Liver (tissue), 9 donors: Measurements from ENCODE around the gene LRRN4CL. TPM values are rescaled to one million over a fixed set of nuclear protein-coding genes. Genes with fewer than 3 reads are reported as not detected.
A peak's percentile ranks its signal among the peaks of the same experiment; 100 is the strongest.
"Not testable (repeated sequence)": the region's sequence is repeated elsewhere in the genome, so short reads cannot be mapped to it uniquely, and the experiment has no call there.

ENCODE experiments used
- DNase-seq: peaks from one replicate; pipeline ENCODE4 v3.0.0-alpha.2; 2017; ENCODE audit warnings: low spot score
- H3K27ac ChIP-seq, 2 donors: one replicate each; pipeline ENCODE4 v1.7.0; 2013; ENCODE audit warnings: inconsistent platforms in 2 of 2, low read length in 2 of 2, control low read depth in 1 of 2, low read depth in 1 of 2, mild to moderate bottlenecking in 1 of 2
- H3K27me3 ChIP-seq, 4 donors: one replicate each; pipeline versions ENCODE4 v1.6.1 to v1.7.0; 2013; ENCODE audit warnings: low read length in 3 of 4, inconsistent platforms in 1 of 4, mild to moderate bottlenecking in 1 of 4, moderate library complexity in 1 of 4; ENCODE audit not compliant: control insufficient read depth in 4 of 4, insufficient read depth in 4 of 4
- H3K36me3 ChIP-seq, 4 donors: one replicate each; pipeline versions ENCODE4 v1.6.1 to v1.7.0; 2013; ENCODE audit warnings: low read length in 3 of 4, mild to moderate bottlenecking in 3 of 4, low read depth in 1 of 4, moderate library complexity in 1 of 4; ENCODE audit not compliant: control insufficient read depth in 4 of 4, insufficient read depth in 3 of 4
- H3K4me1 ChIP-seq, 4 donors: one replicate each; pipeline versions ENCODE4 v1.6.1 to v1.7.0; 2013; ENCODE audit warnings: low read length in 3 of 4, mild to moderate bottlenecking in 3 of 4, moderate library complexity in 1 of 4; ENCODE audit not compliant: control insufficient read depth in 4 of 4, insufficient read depth in 4 of 4
- H3K4me3 ChIP-seq, 3 donors: one replicate each; pipeline versions ENCODE4 v1.6.1 to v1.7.0; 2013; ENCODE audit warnings: low read length in 3 of 3, control low read depth in 1 of 3, low read depth in 1 of 3, mild to moderate bottlenecking in 1 of 3
- H3K9ac ChIP-seq, 2 donors: one replicate each; pipeline ENCODE4 v1.7.0; 2013; ENCODE audit warnings: low read length in 2 of 2, mild to moderate bottlenecking in 2 of 2, moderate library complexity in 2 of 2, control low read depth in 1 of 2, low read depth in 1 of 2
- H3K9me3 ChIP-seq, 4 donors: one replicate each; pipeline versions ENCODE4 v1.6.1 to v1.7.0; 2013; ENCODE audit warnings: low read length in 3 of 4; ENCODE audit not compliant: control insufficient read depth in 4 of 4
- FOXA1 ChIP-seq: IDR thresholded peaks from 2 replicates; pipeline ENCODE4 v1.6.1; 2016; ENCODE audit warnings: antibody characterized with exemption
- GABPA ChIP-seq, 2 donors: IDR thresholded peaks in 1 of 2; conservative IDR thresholded peaks in 1 of 2; 2 replicates each; pipeline ENCODE4 v1.6.1; 2016; ENCODE audit warnings: antibody characterized with exemption in 2 of 2, mild to moderate bottlenecking in 1 of 2, moderate library complexity in 1 of 2
- HNF4A ChIP-seq, 2 donors: conservative IDR thresholded peaks; 2 replicates each; pipeline ENCODE4 v1.6.1; 2016; ENCODE audit warnings: antibody characterized with exemption in 2 of 2, mild to moderate bottlenecking in 2 of 2
- JUND ChIP-seq, 2 donors: IDR thresholded peaks; 2 replicates each; pipeline ENCODE4 v1.6.1; 2016; ENCODE audit warnings: antibody characterized with exemption in 2 of 2
- NR2F2 ChIP-seq: IDR thresholded peaks from 2 replicates; pipeline ENCODE4 v1.6.1; 2016; ENCODE audit warnings: antibody characterized with exemption
- RAD21 ChIP-seq, 2 donors: IDR thresholded peaks; 2 replicates each; pipeline ENCODE4 v1.6.1; 2016; ENCODE audit warnings: antibody characterized with exemption in 2 of 2, mild to moderate bottlenecking in 2 of 2
- RXRA ChIP-seq, 2 donors: IDR thresholded peaks; 2 replicates each; pipeline ENCODE4 v1.6.1; 2017 to 2018; ENCODE audit warnings: antibody characterized with exemption in 2 of 2, mild to moderate bottlenecking in 1 of 2
- SP1 ChIP-seq: IDR thresholded peaks from 2 replicates; pipeline ENCODE4 v1.6.1; 2018; ENCODE audit warnings: antibody characterized with exemption, mild to moderate bottlenecking
- YY1 ChIP-seq: IDR thresholded peaks from 2 replicates; pipeline ENCODE4 v1.6.1; 2016; ENCODE audit warnings: antibody characterized with exemption, mild to moderate bottlenecking
- WGBS: extraction: QIAGEN DNeasy Blood & Tissue Kit; methylation state at CpG from one replicate; pipeline ENCODE4 v1.1.7; 2013; 5-methylcytosine and 5-hydroxymethylcytosine counted together
- polyA plus RNA-seq, 2 donors: library from polyadenylated mRNA; stranded (reverse) in 1 of 2; unstranded in 1 of 2; fragments of 200-250 nt in 1 of 2; fragments of >200 nt in 1 of 2; fragmentation: Nextera tagmentation in 1 of 2; extraction: Ambion mirVana in 1 of 2; gene quantifications; one replicate each; pipeline versions ENCODE4 v1.2.1 to v1.2.3, GENCODE V29; 2013 to 2015
- total RNA-seq, 2 donors: library from RNA; depleted of rRNA; stranded (reverse); fragments of >200 nt; gene quantifications; one replicate each; pipeline ENCODE4 v1.2.3, GENCODE V29; 2014
- TF ChIP-seq, protein P1 (sequence below): IDR thresholded peaks from 2 replicates; pipeline ENCODE4 v1.6.1; 2016; ENCODE audit warnings: antibody characterized with exemption
- TF ChIP-seq, protein P2 (sequence below): IDR thresholded peaks from 2 replicates; pipeline ENCODE4 v1.6.1; 2016; ENCODE audit warnings: antibody characterized with exemption
- TF ChIP-seq, protein P3 (sequence below): IDR thresholded peaks from 2 replicates; pipeline ENCODE4 v1.6.1; 2016; ENCODE audit warnings: antibody characterized with exemption, mild to moderate bottlenecking
- donor health status: healthy.
- donor health status: healthy.
- donor health status: healthy.
- donor health status: healthy.
- donor health status: healthy.

Gene LRRN4CL
- total and polyA plus RNA-seq, 4 donors: 0.06 to 0.08 TPM; not detected in 2

DNA sequence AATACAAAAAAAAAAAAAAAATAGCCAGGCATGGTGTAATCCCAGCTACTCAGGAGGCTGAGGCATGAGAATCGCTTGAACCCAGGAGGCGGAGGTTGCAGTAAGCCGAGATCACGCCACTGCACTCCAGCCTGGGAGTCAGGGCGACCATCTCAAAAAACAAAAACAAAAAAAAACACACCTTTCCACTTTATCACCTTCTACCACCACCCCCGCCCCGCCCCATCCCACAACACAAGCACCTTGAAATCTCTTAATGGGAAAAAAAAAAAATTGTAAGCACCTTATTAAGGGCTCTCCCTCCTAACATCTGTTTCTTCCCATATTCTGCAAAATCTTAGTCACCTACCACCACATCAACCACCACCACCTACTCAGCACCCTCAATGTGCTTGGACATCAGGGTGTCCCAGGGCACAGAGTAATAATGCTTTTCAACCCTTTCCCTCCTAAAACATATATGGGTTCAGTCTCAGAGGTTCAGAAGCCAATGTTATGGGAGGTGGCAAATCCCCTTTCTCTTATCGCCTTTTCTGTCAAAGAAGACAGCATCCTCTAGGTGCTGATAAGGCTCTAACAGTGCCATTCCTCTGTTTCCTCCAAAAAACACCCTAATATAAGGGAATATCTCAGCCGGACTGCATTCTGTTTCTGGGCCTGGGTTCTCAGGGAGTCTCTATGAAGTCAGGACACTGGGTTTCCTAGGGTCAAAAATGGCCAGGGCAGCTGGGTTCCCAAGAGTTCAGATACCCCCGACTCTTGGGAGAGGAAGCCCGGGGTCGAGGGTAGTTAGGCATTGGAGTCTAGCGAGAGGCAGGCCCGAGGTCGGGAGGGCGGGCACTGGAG, 36.9 kb downstream of the LRRN4CL start:
- WGBS: 36% methylated on average over 16 of the region's 16 CpGs
- Histone ChIP-seq H3K27me3 (no peaks in the 10 kb centered on the region), H3K4me1 (peaks cover 4 to 24% (median 20%) of the 10 kb centered on the region in 4 donors), H3K9me3 (no peaks in the 10 kb centered on the region), H3K4me3 (peak overlapping the region; percentile 75 to 89 (median 80)), H3K9ac (peak overlapping the region; percentile 51 to 96), H3K36me3 (peaks cover 0 to 12% (median 4%) of the 10 kb centered on the region in 4 donors), H3K27ac (peak overlapping the region; percentile 90 to 92)
- TF ChIP-seq FOXA1 (no peak), RAD21 (IDR thresholded peaks at IDR 0.05) (no peak)
- TF ChIP-seq, protein P1, sequence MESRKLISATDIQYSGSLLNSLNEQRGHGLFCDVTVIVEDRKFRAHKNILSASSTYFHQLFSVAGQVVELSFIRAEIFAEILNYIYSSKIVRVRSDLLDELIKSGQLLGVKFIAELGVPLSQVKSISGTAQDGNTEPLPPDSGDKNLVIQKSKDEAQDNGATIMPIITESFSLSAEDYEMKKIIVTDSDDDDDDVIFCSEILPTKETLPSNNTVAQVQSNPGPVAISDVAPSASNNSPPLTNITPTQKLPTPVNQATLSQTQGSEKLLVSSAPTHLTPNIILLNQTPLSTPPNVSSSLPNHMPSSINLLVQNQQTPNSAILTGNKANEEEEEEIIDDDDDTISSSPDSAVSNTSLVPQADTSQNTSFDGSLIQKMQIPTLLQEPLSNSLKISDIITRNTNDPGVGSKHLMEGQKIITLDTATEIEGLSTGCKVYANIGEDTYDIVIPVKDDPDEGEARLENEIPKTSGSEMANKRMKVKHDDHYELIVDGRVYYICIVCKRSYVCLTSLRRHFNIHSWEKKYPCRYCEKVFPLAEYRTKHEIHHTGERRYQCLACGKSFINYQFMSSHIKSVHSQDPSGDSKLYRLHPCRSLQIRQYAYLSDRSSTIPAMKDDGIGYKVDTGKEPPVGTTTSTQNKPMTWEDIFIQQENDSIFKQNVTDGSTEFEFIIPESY: no peak
- DNase-seq: no peak

DNA sequence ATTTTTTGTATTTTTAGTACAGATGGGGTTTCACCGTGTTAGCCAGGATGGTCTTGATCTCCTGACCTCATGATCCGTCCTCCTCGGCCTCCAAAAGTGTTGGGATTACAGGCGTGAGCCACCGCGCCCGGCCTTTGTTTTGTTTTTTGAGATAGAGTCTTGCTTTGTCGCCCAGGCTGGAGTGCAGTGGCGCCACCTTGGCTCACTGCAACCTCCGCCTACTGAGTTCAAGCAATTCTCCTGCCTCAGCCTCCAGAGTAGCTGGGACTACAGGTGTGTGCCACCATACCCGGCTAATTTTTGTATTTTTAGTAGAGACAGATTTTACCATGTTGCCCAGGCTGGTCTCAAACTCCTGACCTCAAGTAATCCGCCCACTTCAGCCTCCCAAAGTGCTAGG, 39.0 kb downstream of the LRRN4CL start:
- H3K4me1 ChIP-seq: peaks cover 6 to 35% (median 31%) of the 10 kb centered on the region in 4 donors
- not testable (repeated sequence) for H3K9ac ChIP-seq, H3K9me3 ChIP-seq, H3K4me3 ChIP-seq, DNase-seq, H3K27ac ChIP-seq, H3K27me3 ChIP-seq
- peaks cover 0 to 12% (median 4%) of the 10 kb centered on the region in 4 donors for H3K36me3 ChIP-seq
- WGBS: 95% methylated on average over 12 of the region's 12 CpGs

DNA sequence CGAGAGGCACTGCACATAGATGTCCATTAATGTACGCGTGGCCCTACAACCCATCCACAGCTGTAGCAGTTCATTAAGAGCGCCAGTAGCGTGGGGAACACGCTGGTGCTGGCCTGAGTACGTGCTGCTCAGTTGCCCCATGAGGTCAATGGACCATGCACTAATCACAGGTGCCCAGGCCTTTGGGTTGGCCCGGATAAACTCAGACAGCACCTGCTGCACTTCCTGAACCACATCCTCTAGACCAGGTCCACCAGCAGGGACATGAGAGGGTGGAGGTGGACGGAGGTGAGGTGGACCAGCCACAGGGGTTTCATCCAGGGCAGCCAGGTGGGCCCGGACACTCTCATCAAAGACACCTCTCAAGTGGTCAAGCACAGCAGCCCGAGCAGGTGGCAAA, 39.8 kb downstream of the LRRN4CL start:
- no peaks in the 10 kb centered on the region for H3K9me3 ChIP-seq
- no peak overlapping the region for H3K4me3 ChIP-seq
- H3K27ac ChIP-seq: no peak overlapping the region
- no peak overlapping the region for H3K9ac ChIP-seq
- no peak for DNase-seq
- TF ChIP-seq, protein P2, sequence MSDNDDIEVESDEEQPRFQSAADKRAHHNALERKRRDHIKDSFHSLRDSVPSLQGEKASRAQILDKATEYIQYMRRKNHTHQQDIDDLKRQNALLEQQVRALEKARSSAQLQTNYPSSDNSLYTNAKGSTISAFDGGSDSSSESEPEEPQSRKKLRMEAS: no peak
- 88% methylated on average over 11 of the region's 11 CpGs for WGBS
- peaks cover 0 to 12% (median 4%) of the 10 kb centered on the region in 4 donors for H3K36me3 ChIP-seq
- H3K27me3 ChIP-seq: no peaks in the 10 kb centered on the region
- H3K4me1 ChIP-seq: peaks cover 6 to 39% (median 37%) of the 10 kb centered on the region in 4 donors

DNA sequence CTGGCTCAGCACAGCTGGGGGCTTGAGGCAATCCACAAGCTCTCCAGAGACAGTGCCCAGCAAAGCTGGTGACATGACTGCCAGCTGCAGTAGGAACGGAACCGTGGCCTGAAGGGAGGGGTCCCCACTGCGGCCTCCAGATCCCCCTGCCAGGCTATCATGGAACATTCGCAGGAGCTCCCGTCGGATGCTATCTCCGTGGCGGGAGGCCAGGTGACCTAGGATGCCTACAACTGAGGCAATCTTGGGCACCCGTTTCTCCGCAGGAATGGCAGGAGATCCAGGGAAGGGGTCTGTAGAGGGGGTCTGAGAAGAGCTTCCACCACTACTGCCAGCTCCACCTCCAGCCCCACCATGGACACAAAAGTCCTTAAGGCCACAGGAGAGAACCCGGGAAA, 40.4 kb downstream of the LRRN4CL start:
- peaks cover 0 to 12% (median 4%) of the 10 kb centered on the region in 4 donors for H3K36me3 ChIP-seq
- no peak overlapping the region for H3K27ac ChIP-seq
- no peaks in the 10 kb centered on the region for H3K27me3 ChIP-seq
- WGBS: 93% methylated on average over 11 of the region's 11 CpGs
- TF ChIP-seq RAD21 (IDR thresholded peaks at IDR 0.05) (no peak), RXRA (IDR thresholded peaks at IDR 0.05) (no peak), JUND (IDR thresholded peaks at IDR 0.05) (no peak), NR2F2 (no peak), GABPA (IDR thresholded peaks at IDR 0.05 in 1 of 2, conservative IDR thresholded peaks at IDR 0.05 in 1 of 2) (no peak), YY1 (no peak), SP1 (no peak), HNF4A (conservative IDR thresholded peaks at IDR 0.05) (no peak)
- TF ChIP-seq, protein P3, sequence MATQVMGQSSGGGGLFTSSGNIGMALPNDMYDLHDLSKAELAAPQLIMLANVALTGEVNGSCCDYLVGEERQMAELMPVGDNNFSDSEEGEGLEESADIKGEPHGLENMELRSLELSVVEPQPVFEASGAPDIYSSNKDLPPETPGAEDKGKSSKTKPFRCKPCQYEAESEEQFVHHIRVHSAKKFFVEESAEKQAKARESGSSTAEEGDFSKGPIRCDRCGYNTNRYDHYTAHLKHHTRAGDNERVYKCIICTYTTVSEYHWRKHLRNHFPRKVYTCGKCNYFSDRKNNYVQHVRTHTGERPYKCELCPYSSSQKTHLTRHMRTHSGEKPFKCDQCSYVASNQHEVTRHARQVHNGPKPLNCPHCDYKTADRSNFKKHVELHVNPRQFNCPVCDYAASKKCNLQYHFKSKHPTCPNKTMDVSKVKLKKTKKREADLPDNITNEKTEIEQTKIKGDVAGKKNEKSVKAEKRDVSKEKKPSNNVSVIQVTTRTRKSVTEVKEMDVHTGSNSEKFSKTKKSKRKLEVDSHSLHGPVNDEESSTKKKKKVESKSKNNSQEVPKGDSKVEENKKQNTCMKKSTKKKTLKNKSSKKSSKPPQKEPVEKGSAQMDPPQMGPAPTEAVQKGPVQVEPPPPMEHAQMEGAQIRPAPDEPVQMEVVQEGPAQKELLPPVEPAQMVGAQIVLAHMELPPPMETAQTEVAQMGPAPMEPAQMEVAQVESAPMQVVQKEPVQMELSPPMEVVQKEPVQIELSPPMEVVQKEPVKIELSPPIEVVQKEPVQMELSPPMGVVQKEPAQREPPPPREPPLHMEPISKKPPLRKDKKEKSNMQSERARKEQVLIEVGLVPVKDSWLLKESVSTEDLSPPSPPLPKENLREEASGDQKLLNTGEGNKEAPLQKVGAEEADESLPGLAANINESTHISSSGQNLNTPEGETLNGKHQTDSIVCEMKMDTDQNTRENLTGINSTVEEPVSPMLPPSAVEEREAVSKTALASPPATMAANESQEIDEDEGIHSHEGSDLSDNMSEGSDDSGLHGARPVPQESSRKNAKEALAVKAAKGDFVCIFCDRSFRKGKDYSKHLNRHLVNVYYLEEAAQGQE: no peak
- TF ChIP-seq, protein P1: no peak
- no peaks in the 10 kb centered on the region for H3K9me3 ChIP-seq
- no peak overlapping the region for H3K9ac ChIP-seq
- DNase-seq: no peak
- no peak overlapping the region for H3K4me3 ChIP-seq
- peaks cover 6 to 44% (median 38%) of the 10 kb centered on the region in 4 donors for H3K4me1 ChIP-seq
